Ascending aorta (tissue), 2 donors: ENCODE data around the gene PGA3. TPM values are rescaled to one million over a fixed set of nuclear protein-coding genes. Genes with fewer than 3 reads are reported as not detected.

Experiments
- DNase-seq, 2 donors: peaks; one replicate each; pipeline ENCODE4 v3.0.0-alpha.2; 2019; ENCODE audit warnings: low spot score in 2 of 2
- H3K27ac ChIP-seq, 2 donors: fragments of 200-600 bp; sonication (generic); one replicate each; pipeline ENCODE4 v1.5.1; 2016 to 2017; ENCODE audit warnings: mild to moderate bottlenecking in 1 of 2
- H3K27me3 ChIP-seq: fragments of 200-600 bp; sonication (generic); one replicate; pipeline ENCODE4 v1.5.1; 2017
- H3K36me3 ChIP-seq, 2 donors: fragments of 200-600 bp; sonication (generic); one replicate each; pipeline ENCODE4 v1.5.1; 2016
- H3K4me1 ChIP-seq, 2 donors: fragments of 200-600 bp; sonication (generic); one replicate each; pipeline ENCODE4 v1.5.1; 2016 to 2017; ENCODE audit warnings: mild to moderate bottlenecking in 1 of 2
- H3K4me3 ChIP-seq, 2 donors: fragments of 200-600 bp; sonication (generic); one replicate each; pipeline ENCODE4 v1.5.1; 2016 to 2017; ENCODE audit warnings: mild to moderate bottlenecking in 1 of 2
- H3K9me3 ChIP-seq, 2 donors: fragments of 200-600 bp; sonication (generic); one replicate each; pipeline ENCODE4 v1.5.1; 2016
- intact Hi-C: fragments of 100-400 bp; cut with DNase I; formaldehyde crosslinking; loops from one replicate; pipeline ENCODE4 v1.15.1; 2023
- total RNA-seq: library from RNA; depleted of rRNA; stranded (reverse); fragments of >200 nt; gene quantifications from one replicate; pipeline ENCODE4 v1.1.0, GENCODE V29; 2016
- TF ChIP-seq, protein P1 (sequence below), 3 experiments: fragments of 200-600 bp in 2 of 3; fragments of 450-650 bp in 1 of 3; sonication (generic) in 2 of 3; IDR thresholded peaks; one replicate each; pipeline ENCODE4 v1.5.1; 2016 to 2019; ENCODE audit warnings: antibody characterized with exemption in 3 of 3, mild to moderate bottlenecking in 1 of 3, moderate library complexity in 1 of 3

Gene PGA3
- total RNA-seq, 1 donor from 2014 or later = 26.8 TPM

DNA sequence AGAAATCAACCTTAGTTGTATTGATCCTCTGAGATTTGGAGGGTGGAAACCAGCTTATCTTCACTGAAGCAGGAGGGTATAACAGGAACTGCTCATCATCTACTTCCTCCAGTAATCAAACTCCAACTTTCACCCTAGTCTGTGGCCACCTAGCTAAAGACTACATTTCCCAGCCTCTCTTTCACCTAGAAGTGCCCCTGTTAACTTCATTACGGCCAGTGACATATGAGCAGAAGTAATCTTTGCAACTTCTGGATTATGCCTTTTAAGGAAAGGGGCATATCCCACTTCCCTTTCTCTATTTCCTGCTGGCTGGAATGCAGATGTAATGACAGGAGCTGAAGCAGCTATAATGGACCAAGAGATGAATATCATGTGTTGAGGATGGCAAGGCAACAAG lies 34.5 kb upstream of the PGA3 start:
- Histone ChIP-seq H3K27me3 (no peaks in the 10 kb centered on the region), H3K9me3 (no peaks in the 10 kb centered on the region), H3K27ac (no peak overlapping the region), H3K4me3 (no peak overlapping the region), H3K4me1 (no peaks in the 10 kb centered on the region), H3K36me3 (no peaks in the 10 kb centered on the region)
- DNase-seq = peak in 1 of 2 donors; percentile 12
- TF ChIP-seq, protein P1, sequence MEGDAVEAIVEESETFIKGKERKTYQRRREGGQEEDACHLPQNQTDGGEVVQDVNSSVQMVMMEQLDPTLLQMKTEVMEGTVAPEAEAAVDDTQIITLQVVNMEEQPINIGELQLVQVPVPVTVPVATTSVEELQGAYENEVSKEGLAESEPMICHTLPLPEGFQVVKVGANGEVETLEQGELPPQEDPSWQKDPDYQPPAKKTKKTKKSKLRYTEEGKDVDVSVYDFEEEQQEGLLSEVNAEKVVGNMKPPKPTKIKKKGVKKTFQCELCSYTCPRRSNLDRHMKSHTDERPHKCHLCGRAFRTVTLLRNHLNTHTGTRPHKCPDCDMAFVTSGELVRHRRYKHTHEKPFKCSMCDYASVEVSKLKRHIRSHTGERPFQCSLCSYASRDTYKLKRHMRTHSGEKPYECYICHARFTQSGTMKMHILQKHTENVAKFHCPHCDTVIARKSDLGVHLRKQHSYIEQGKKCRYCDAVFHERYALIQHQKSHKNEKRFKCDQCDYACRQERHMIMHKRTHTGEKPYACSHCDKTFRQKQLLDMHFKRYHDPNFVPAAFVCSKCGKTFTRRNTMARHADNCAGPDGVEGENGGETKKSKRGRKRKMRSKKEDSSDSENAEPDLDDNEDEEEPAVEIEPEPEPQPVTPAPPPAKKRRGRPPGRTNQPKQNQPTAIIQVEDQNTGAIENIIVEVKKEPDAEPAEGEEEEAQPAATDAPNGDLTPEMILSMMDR (IDR thresholded peaks at IDR 0.05) = no peak
- intact Hi-C loops = no loop called here

DNA sequence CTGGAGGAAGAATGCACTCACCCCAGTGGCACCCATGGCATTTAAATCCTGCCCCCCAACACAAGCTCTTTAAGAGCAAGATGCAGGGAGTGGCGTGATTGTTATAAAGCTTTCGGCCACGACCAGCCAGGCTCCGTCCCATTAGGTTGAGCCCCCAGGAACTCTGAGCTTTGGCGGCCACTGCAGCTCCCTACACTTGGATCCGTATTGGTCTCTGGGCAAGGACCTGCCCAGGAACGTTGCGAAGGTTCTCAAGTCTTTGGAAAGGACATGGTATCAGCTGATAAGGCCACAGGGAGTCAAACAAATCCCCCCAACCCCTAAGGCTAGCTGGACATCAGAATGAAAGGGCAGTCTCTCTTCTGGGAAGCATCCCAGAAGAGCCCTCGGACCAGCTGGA lies 32.7 kb upstream of the PGA3 start:
- Histone ChIP-seq H3K27me3 (no peaks in the 10 kb centered on the region), H3K27ac (no peak overlapping the region), H3K4me3 (no peak overlapping the region), H3K4me1 (no peaks in the 10 kb centered on the region), H3K36me3 (no peaks in the 10 kb centered on the region), H3K9me3 (no peaks in the 10 kb centered on the region)
- TF ChIP-seq, protein P1 (IDR thresholded peaks at IDR 0.05) = no peak
- peak in 1 of 2 donors; percentile 54 for DNase-seq
- intact Hi-C loops = loop anchor here (5.0 kb wide), 1 partner anchor 33 kb away; no protein-coding TSS in a partner anchor

DNA sequence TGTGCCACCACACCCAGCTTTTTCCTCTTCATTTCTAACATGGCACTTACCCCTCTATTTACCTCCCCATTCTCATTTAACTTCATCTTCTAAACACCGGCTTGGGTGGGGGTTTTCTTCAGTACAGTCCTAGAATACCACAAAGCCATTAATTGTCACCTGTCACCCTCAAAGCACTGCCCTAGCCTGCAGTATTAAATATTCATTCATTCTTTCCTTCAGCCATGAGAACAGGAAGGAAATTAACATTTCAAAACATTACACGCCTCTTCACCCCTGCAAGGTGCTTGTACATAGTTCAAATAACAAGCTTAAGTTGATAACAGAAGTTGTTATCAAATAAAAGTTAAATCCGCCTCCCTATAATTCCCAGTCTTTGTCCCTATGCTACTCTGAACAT lies 31.4 kb upstream of the PGA3 start:
- H3K4me1 ChIP-seq = no peaks in the 10 kb centered on the region
- H3K27ac ChIP-seq = no peak overlapping the region
- DNase-seq = no peak
- H3K27me3 ChIP-seq = no peaks in the 10 kb centered on the region
- no peaks in the 10 kb centered on the region for H3K36me3 ChIP-seq
- TF ChIP-seq, protein P1 (IDR thresholded peaks at IDR 0.05) = no peak
- intact Hi-C loops = loop anchor here (5.0 kb wide), 1 partner anchor 35 kb away; no protein-coding TSS in a partner anchor
- H3K9me3 ChIP-seq = no peaks in the 10 kb centered on the region
- no peak overlapping the region for H3K4me3 ChIP-seq

DNA sequence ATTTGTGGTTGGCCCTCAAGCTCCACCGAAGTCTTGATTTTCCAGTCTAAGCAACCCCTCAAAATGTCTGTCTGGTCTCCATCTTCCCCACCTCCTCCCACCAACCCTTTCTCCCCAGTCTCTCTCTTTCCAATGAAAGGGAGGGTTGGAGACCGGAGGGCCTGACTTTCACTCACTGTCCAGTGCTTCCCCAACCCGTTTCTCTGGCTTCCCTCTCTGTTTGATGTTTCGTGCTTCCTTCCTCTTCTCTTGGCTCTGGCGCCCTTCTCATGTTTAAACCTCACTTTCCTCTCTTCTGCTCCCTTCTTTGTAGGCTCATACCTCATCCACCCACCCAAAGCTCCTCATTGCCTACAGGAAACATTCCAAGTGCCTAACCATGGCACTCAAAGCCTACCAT lies 31.0 kb upstream of the PGA3 start:
- no peak overlapping the region for H3K4me3 ChIP-seq
- DNase-seq = peak in 1 of 2 donors; percentile 48
- H3K9me3 ChIP-seq = no peaks in the 10 kb centered on the region
- no peaks in the 10 kb centered on the region for H3K36me3 ChIP-seq
- no peaks in the 10 kb centered on the region for H3K27me3 ChIP-seq
- H3K4me1 ChIP-seq = no peaks in the 10 kb centered on the region
- intact Hi-C loops = loop anchor here (5.0 kb wide), 1 partner anchor 35 kb away; no protein-coding TSS in a partner anchor
- TF ChIP-seq, protein P1 (IDR thresholded peaks at IDR 0.05) = no peak
- no peak overlapping the region for H3K27ac ChIP-seq

DNA sequence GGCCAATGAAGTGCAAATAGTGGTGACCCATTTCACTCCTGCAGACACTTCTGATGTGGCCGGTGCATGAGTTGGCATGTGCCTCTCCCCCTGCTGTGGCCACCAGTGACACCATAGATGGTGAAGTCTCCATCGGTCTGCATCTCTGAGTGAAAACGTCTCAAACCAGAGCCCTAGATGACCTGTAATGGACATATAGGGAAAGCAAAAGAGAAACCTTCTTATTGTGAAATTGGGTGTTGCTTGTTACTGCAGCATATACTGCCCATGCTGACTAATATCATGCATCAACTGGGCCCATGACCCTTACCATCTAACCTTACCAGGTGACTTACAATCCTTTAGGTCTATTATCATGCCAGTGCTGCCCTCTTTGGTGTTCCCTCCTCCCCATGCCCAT lies 30.4 kb upstream of the PGA3 start:
- TF ChIP-seq, protein P1 (IDR thresholded peaks at IDR 0.05) = no peak
- no peaks in the 10 kb centered on the region for H3K36me3 ChIP-seq
- H3K9me3 ChIP-seq = no peaks in the 10 kb centered on the region
- H3K4me1 ChIP-seq = no peaks in the 10 kb centered on the region
- intact Hi-C loops = loop anchor here (5.0 kb wide), 1 partner anchor 36 kb away; no protein-coding TSS in a partner anchor
- H3K27ac ChIP-seq = no peak overlapping the region
- DNase-seq = peak in 1 of 2 donors; percentile 7
- no peaks in the 10 kb centered on the region for H3K27me3 ChIP-seq
- H3K4me3 ChIP-seq = no peak overlapping the region

DNA sequence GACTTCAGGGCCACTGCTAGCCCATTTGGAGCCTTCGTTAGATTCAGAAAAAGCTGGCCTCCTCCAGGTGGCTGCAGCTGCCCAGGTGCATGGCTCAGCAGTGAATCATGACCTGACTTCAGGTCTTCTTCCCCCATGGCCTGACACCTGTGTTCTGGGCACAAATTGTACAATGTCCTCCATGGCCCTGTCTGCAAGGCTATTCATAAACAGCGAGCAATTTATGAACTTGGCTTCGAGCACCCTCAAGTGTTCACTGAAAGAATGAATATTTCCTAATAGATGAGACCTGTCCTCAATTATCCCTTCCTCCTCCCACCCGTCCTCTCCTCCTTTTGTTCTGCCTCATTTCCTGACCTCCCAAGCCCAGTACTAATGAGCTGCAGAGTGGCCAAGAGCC lies 29.9 kb upstream of the PGA3 start:
- DNase-seq = peak in 1 of 2 donors; percentile 25
- TF ChIP-seq, protein P1 (IDR thresholded peaks at IDR 0.05) = no peak
- intact Hi-C loops = loop anchor here (5.0 kb wide), 1 partner anchor 36 kb away; no protein-coding TSS in a partner anchor
- Histone ChIP-seq H3K4me1 (no peaks in the 10 kb centered on the region), H3K27ac (no peak overlapping the region), H3K36me3 (no peaks in the 10 kb centered on the region), H3K27me3 (no peaks in the 10 kb centered on the region), H3K4me3 (no peak overlapping the region), H3K9me3 (no peaks in the 10 kb centered on the region)
